Vagina (tissue), 2 donors: ENCODE results near the gene MROH7.

Experiments used
- POLR2A ChIP-seq, 2 donors: fragments of 450-650 bp; IDR thresholded peaks; one replicate each; pipeline ENCODE4 v1.6.1; 2017; ENCODE audit warnings: antibody characterized with exemption in 2 of 2, mild to moderate bottlenecking in 2 of 2, moderate library complexity in 2 of 2
- POLR2AphosphoS5 ChIP-seq, 2 donors: sonication (generic); formaldehyde crosslinking; IDR thresholded peaks; one replicate each; pipeline ENCODE4 v1.9.0; 2017; ENCODE audit warnings: antibody characterized with exemption in 2 of 2, mild to moderate bottlenecking in 2 of 2, low read depth in 1 of 2; ENCODE audit not compliant: insufficient read depth in 1 of 2
- TF ChIP-seq, protein P1 (sequence below), 3 experiments: fragments of 450-650 bp in 2 of 3; fragments of 200-600 bp in 1 of 3; sonication (generic) in 1 of 3; IDR thresholded peaks; one replicate each; pipeline ENCODE4 v1.5.1; 2017 to 2019; ENCODE audit warnings: antibody characterized with exemption in 3 of 3, mild to moderate bottlenecking in 2 of 3, moderate library complexity in 2 of 3

- TF ChIP-seq, protein P1, sequence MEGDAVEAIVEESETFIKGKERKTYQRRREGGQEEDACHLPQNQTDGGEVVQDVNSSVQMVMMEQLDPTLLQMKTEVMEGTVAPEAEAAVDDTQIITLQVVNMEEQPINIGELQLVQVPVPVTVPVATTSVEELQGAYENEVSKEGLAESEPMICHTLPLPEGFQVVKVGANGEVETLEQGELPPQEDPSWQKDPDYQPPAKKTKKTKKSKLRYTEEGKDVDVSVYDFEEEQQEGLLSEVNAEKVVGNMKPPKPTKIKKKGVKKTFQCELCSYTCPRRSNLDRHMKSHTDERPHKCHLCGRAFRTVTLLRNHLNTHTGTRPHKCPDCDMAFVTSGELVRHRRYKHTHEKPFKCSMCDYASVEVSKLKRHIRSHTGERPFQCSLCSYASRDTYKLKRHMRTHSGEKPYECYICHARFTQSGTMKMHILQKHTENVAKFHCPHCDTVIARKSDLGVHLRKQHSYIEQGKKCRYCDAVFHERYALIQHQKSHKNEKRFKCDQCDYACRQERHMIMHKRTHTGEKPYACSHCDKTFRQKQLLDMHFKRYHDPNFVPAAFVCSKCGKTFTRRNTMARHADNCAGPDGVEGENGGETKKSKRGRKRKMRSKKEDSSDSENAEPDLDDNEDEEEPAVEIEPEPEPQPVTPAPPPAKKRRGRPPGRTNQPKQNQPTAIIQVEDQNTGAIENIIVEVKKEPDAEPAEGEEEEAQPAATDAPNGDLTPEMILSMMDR (IDR thresholded peaks at IDR 0.05): no peak
- TF ChIP-seq POLR2A (IDR thresholded peaks at IDR 0.05): no peak
- TF ChIP-seq POLR2AphosphoS5 (IDR thresholded peaks at IDR 0.05; ENCODE audit: insufficient read depth in 1 of 2, low read depth in 1 of 2): no peak
Measured at GRCh38 chr1:54714881-54715492, 73.4 kb downstream of the MROH7 start.
